SU-DHL-6 (cell line): ENCODE results near the gene SMAD3.

Experiments
- EZH2phosphoT487 ChIP-seq: fragments of 200-600 bp; sonication (generic), shearing (Covaris generic); conservative IDR thresholded peaks from 2 replicates; pipeline ENCODE4 v1.6.1; 2018; ENCODE audit warnings: mild to moderate bottlenecking, antibody characterized with exemption, low read length, moderate library complexity, mixed read lengths
- TF ChIP-seq, protein P1 (sequence below): fragments of 200-600 bp; sonication (generic); IDR thresholded peaks from one replicate; pipeline ENCODE4 v1.5.1; 2017; ENCODE audit warnings: antibody characterized with exemption, mild to moderate bottlenecking, low read length, moderate library complexity; ENCODE audit not compliant: insufficient read depth, poor library complexity, severe bottlenecking

DNA sequence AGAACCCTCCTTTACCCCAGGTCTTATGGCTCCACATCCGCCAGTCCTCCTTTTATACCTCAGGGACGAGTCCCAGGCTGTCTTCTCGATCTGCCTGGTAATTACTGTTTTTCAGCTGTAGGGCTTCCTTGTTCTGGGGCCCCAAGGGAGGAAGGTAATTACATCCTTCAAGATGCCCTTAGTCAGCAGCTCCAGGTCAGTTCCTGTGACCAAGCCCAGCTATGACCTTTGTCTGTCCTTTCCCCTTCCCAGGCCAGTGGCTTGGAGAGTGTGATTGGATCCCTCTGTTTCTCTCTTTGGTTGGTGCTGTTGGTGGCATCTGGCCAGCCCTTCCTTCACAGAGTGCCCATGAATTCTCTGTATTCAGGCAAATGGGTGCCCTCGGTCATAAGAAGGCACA lies 96.5 kb downstream of the SMAD3 start:
- TF ChIP-seq, protein P1, sequence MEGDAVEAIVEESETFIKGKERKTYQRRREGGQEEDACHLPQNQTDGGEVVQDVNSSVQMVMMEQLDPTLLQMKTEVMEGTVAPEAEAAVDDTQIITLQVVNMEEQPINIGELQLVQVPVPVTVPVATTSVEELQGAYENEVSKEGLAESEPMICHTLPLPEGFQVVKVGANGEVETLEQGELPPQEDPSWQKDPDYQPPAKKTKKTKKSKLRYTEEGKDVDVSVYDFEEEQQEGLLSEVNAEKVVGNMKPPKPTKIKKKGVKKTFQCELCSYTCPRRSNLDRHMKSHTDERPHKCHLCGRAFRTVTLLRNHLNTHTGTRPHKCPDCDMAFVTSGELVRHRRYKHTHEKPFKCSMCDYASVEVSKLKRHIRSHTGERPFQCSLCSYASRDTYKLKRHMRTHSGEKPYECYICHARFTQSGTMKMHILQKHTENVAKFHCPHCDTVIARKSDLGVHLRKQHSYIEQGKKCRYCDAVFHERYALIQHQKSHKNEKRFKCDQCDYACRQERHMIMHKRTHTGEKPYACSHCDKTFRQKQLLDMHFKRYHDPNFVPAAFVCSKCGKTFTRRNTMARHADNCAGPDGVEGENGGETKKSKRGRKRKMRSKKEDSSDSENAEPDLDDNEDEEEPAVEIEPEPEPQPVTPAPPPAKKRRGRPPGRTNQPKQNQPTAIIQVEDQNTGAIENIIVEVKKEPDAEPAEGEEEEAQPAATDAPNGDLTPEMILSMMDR = no peak
- TF ChIP-seq EZH2phosphoT487 = no peak
